IMR-90 (cell line): Measurements from ENCODE around the gene ASTL. TPM values are rescaled to one million over a fixed set of nuclear protein-coding genes. Genes with fewer than 3 reads are reported as not detected.

Experiments
- ATAC-seq: fragments of 200-7000 bp; cut with Tn5 transposase; 2 replicates; pipeline ENCODE4 v1.9.1; 2020; ENCODE audit warnings: low read depth, mild to moderate bottlenecking, moderate library complexity
- BruUV-seq: library from RNA; stranded (reverse); fragments of 400-500 nt; replicated peaks from 2 replicates; lab custom pipeline; 2021; lab: Mats Ljungman, UMichigan
- CTCF ChIA-PET: fragments of 300-600 bp; formaldehyde crosslinking; extraction: SDS; loops from one replicate; lab custom pipeline; 2021; ENCODE audit warnings: antibody characterized with exemption; lab: Yijun Ruan, JAX
- POLR2A ChIA-PET: fragments of 300-600 bp; sonication (Branson Sonifier 250); formaldehyde crosslinking; loops from one replicate; lab custom pipeline; 2022; ENCODE audit warnings: antibody characterized with exemption; ENCODE audit not compliant: unreplicated experiment; lab: Charles Lee
- DNase-seq: peaks from one replicate; pipeline ENCODE4 v3.0.0; 2013
- H2AFZ ChIP-seq: replicated peaks from 2 replicates; pipeline ENCODE3; 2013; ENCODE audit warnings: low read length, mild to moderate bottlenecking; ENCODE audit not compliant: poor library complexity
- H2AK5ac ChIP-seq: 2 replicates; pipeline ENCODE4 v1.6.1; 2013; ENCODE audit warnings: low read depth, low read length, inconsistent platforms
- H2AK9ac ChIP-seq: replicated peaks from 2 replicates; pipeline ENCODE3; 2013; ENCODE audit warnings: mild to moderate bottlenecking, low read depth, low read length, moderate library complexity; ENCODE audit not compliant: poor library complexity
- H2BK120ac ChIP-seq: 2 replicates; pipeline ENCODE4 v1.6.1; 2013; ENCODE audit warnings: low read depth, low read length, inconsistent platforms
- H2BK15ac ChIP-seq: 3 replicates; pipeline ENCODE4 v1.6.1; 2013; ENCODE audit warnings: low read depth, low read length, inconsistent platforms
- H2BK20ac ChIP-seq: 2 replicates; pipeline ENCODE4 v1.6.1; 2013; ENCODE audit warnings: low read depth, mild to moderate bottlenecking, inconsistent platforms, low read length, moderate library complexity
- H2BK5ac ChIP-seq: 2 replicates; pipeline ENCODE4 v1.6.1; 2013; ENCODE audit warnings: mild to moderate bottlenecking, low read depth, low read length, inconsistent platforms; ENCODE audit not compliant: poor library complexity, severe bottlenecking
- H3K14ac ChIP-seq: replicated peaks from 2 replicates; pipeline ENCODE4 v1.6.1; 2013; ENCODE audit warnings: low read depth, low read length, inconsistent platforms
- H3K18ac ChIP-seq: 2 replicates; pipeline ENCODE4 v1.6.1; 2013; ENCODE audit warnings: low read depth, low read length, control low read depth
- H3K23ac ChIP-seq: 2 replicates; pipeline ENCODE4 v1.6.1; 2013; ENCODE audit warnings: low read depth, low read length, inconsistent platforms
- H3K27ac ChIP-seq: 2 replicates; pipeline ENCODE4 v1.5.1; 2013; ENCODE audit warnings: mild to moderate bottlenecking, control low read depth, low read length; ENCODE audit not compliant: insufficient read depth
- H3K27me3 ChIP-seq: 2 replicates; pipeline ENCODE4 v1.6.1; 2013; ENCODE audit warnings: low read length; ENCODE audit not compliant: control insufficient read depth, insufficient read depth
- H3K36me3 ChIP-seq: 2 replicates; pipeline ENCODE4 v1.6.1; 2013; ENCODE audit warnings: low read length, mixed read lengths; ENCODE audit not compliant: control insufficient read depth, insufficient read depth
- H3K4ac ChIP-seq: 2 replicates; pipeline ENCODE4 v1.6.1; 2013; ENCODE audit warnings: low read depth, low read length, inconsistent platforms
- H3K4me1 ChIP-seq: 2 replicates; pipeline ENCODE4 v1.6.1; 2013; ENCODE audit warnings: low read length, mixed read lengths; ENCODE audit not compliant: control insufficient read depth, insufficient read depth
- H3K4me2 ChIP-seq: 2 replicates; pipeline ENCODE4 v1.6.1; 2013; ENCODE audit warnings: low read depth, mild to moderate bottlenecking, control low read depth, low read length, moderate library complexity
- H3K4me3 ChIP-seq: 2 replicates; pipeline ENCODE4 v1.5.1; 2013; ENCODE audit warnings: low read depth, mild to moderate bottlenecking, control low read depth, low read length, moderate library complexity; ENCODE audit not compliant: insufficient read depth
- H3K56ac ChIP-seq: 2 replicates; pipeline ENCODE4 v1.6.1; 2013; ENCODE audit warnings: low read length, inconsistent platforms; ENCODE audit not compliant: insufficient read depth; ENCODE audit errors: extremely low read depth
- H3K79me1 ChIP-seq, 2 experiments: 2 replicates each; pipeline ENCODE4 v1.6.1; 2013; ENCODE audit warnings: low read length in 2 of 2, inconsistent platforms in 1 of 2, low read depth in 1 of 2
- H3K9ac ChIP-seq: 2 replicates; pipeline ENCODE4 v1.6.1; 2013; ENCODE audit warnings: low read depth, low read length, control low read depth
- H3K9me1 ChIP-seq: 2 replicates; pipeline ENCODE4 v1.6.1; 2013; ENCODE audit warnings: low read length, inconsistent platforms; ENCODE audit not compliant: insufficient read depth
- H3K9me3 ChIP-seq: 2 replicates; pipeline ENCODE4 v1.6.1; 2013; ENCODE audit warnings: low read length; ENCODE audit not compliant: control insufficient read depth, insufficient read depth
- H4K20me1 ChIP-seq: 2 replicates; pipeline ENCODE4 v1.6.1; 2013; ENCODE audit warnings: low read length, inconsistent platforms; ENCODE audit not compliant: insufficient read depth
- H4K5ac ChIP-seq: 2 replicates; pipeline ENCODE4 v1.6.1; 2013; ENCODE audit warnings: mild to moderate bottlenecking, low read depth, low read length, control low read depth
- H4K8ac ChIP-seq, 2 experiments: 2 replicates each; pipeline ENCODE4 v1.6.1; 2013; ENCODE audit warnings: low read depth in 2 of 2, low read length in 2 of 2, control low read depth in 1 of 2, inconsistent platforms in 1 of 2
- H4K91ac ChIP-seq: 2 replicates; pipeline ENCODE4 v1.6.1; 2013; ENCODE audit warnings: low read depth, low read length, inconsistent platforms; ENCODE audit not compliant: insufficient read depth
- BHLHE40 ChIP-seq: fragments of 150-350 bp; IDR thresholded peaks from 2 replicates; pipeline ENCODE4 v1.6.1; 2016; ENCODE audit warnings: mild to moderate bottlenecking, low read depth, low read length
- CHD1 ChIP-seq: IDR thresholded peaks from 2 replicates; pipeline ENCODE4 v1.6.1; 2012; ENCODE audit warnings: low read depth, low read length, improper control_type of control experiment
- MXI1 ChIP-seq: IDR thresholded peaks from 2 replicates; pipeline ENCODE4 v1.6.1; 2012; ENCODE audit warnings: low read depth, mild to moderate bottlenecking, low read length, moderate library complexity, borderline replicate concordance
- NFE2L2 ChIP-seq: fragments of 150-350 bp; IDR thresholded peaks from 2 replicates; pipeline ENCODE4 v1.6.1; 2016; ENCODE audit warnings: low read depth, mild to moderate bottlenecking, low read length
- RAD21 ChIP-seq: IDR thresholded peaks from 2 replicates; pipeline ENCODE4 v1.6.1; 2012; ENCODE audit warnings: low read length, improper control_type of control experiment
- WGBS, 2 experiments: methylation state at CpG; one replicate each; pipeline versions ENCODE4 v1.1.5 to v1.1.7; 2013; ENCODE audit warnings: missing lambda C conversion rate in 2 of 2; ENCODE audit not compliant: insufficient read length in 1 of 2; ENCODE audit errors: extremely low coverage in 2 of 2; 5-methylcytosine and 5-hydroxymethylcytosine counted together
- dilution Hi-C: fragments of 300-500 bp; cut with HindIII; formaldehyde crosslinking; loops from one replicate; pipeline ENCODE4 v1.14.3; 2018; ENCODE audit warnings: low sequenced_read_pairs; ENCODE audit not compliant: unreplicated experiment
- in situ Hi-C: fragments of 300-500 bp; cut with MboI; formaldehyde crosslinking; loops from 3 replicates; pipeline ENCODE4 v1.14.3; 2019; ENCODE audit warnings: low sequenced_read_pairs, inconsistent platforms, mixed read lengths
- intact Hi-C: fragments of 100-400 bp; cut with micrococcal nuclease; formaldehyde crosslinking; loops from 2 replicates; pipeline ENCODE4 v1.10.0; 2022
- polyA plus RNA-seq, 3 experiments: library from polyadenylated mRNA; depleted of rRNA; stranded (reverse); fragments of >200 nt; gene quantifications; 2 replicates each; pipeline ENCODE4 v1.2.3, GENCODE V29; 2012; ENCODE audit warnings: low replicate concordance in 1 of 3
- total RNA-seq: library from RNA; depleted of rRNA; stranded (reverse); fragments of >200 nt; gene quantifications from 2 replicates; pipeline ENCODE4 v1.2.3, GENCODE V29; 2012
- TF ChIP-seq, protein P1 (sequence below): conservative IDR thresholded peaks from 2 replicates; pipeline ENCODE4 v1.5.1; 2012; ENCODE audit warnings: mild to moderate bottlenecking, low read depth, low read length, improper control_type of control experiment
- TF ChIP-seq, protein P2 (sequence below): fragments of 150-350 bp; IDR thresholded peaks from 2 replicates; pipeline ENCODE4 v1.6.1; 2017; ENCODE audit warnings: mild to moderate bottlenecking, antibody characterized with exemption, low read length, low read depth

ASTL gene
- total and polyA plus RNA-seq, 2 of the 4 experiments (the other 2 are of a cell fraction): not detected

DNA sequence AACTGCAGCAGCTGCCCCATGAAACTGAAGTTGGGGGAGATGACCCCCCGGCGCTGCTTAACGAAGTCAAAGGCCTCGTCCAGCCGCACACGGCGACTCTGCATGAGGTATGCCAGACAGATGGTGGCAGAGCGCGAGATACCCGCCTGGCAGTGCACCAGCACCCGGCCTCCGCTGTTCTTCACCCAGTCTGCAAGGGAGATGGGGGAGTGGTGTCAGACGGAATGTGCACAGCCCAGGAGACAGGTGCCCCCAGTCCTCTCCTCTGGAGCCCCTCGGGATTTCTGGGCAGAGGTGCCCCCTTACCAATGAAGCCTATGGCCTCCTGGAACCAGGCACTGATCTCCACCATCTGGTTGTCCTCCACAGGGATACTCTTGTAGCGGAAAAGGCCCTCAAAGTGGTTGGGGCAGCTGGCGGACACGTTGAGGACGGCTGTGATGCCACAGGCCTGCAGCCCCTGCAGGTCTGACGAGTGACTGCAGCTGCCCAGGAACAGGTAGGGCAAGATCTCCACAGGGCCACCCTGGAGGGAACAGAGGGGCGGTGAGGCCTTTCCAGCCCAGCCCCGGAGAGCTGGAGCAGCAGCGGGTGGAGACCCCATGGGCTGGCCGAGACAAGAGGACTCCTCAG, 5.7 kb upstream of the ASTL start:
- Histone ChIP-seq H2AK5ac (no peak overlapping the region), H2BK120ac (no peak overlapping the region), H3K27ac (no peak overlapping the region), H3K4ac (no peak overlapping the region), H3K4me2 (no peak overlapping the region), H3K36me3 (no peaks in the 10 kb centered on the region), H2AK9ac (peak overlapping the region; percentile 84), H3K56ac (no peak overlapping the region), H3K9ac (no peak overlapping the region), H2BK20ac (no peak overlapping the region), H4K5ac (no peak overlapping the region), H4K8ac (no peak overlapping the region), H2BK15ac (no peak overlapping the region), H2AFZ (peak overlapping the region; percentile 93), H2BK5ac (no peak overlapping the region), H3K9me1 (no peaks in the 10 kb centered on the region), H3K79me1 (peaks cover 0 to 4% of the 10 kb centered on the region in 2 experiments; a peak in 1 of 4 replicates), H3K4me3 (no peak overlapping the region), H4K20me1 (no peaks in the 10 kb centered on the region; the same call in 1 of the 2 replicates), H3K9me3 (no peaks in the 10 kb centered on the region), H3K14ac (no peak overlapping the region), H3K18ac (no peak overlapping the region), H4K91ac (no peak overlapping the region; the same call in 1 of the 2 replicates), H3K23ac (no peak overlapping the region), H3K4me1 (peaks cover 5% of the 10 kb centered on the region; the same call in 1 of the 2 replicates), H3K27me3 (no peaks in the 10 kb centered on the region)
- ChIA-PET CTCF (interaction anchor here (1.3 kb wide), 1 partner anchor 31 kb away, joined by 4 read pairs; no protein-coding TSS in a partner anchor), POLR2A (no interaction called here)
- dilution Hi-C loops (no loop called here), intact Hi-C loops (no loop called here), in situ Hi-C loops (no loop called here)
- BruUV-seq: no TSS peak
- TF ChIP-seq, protein P1, sequence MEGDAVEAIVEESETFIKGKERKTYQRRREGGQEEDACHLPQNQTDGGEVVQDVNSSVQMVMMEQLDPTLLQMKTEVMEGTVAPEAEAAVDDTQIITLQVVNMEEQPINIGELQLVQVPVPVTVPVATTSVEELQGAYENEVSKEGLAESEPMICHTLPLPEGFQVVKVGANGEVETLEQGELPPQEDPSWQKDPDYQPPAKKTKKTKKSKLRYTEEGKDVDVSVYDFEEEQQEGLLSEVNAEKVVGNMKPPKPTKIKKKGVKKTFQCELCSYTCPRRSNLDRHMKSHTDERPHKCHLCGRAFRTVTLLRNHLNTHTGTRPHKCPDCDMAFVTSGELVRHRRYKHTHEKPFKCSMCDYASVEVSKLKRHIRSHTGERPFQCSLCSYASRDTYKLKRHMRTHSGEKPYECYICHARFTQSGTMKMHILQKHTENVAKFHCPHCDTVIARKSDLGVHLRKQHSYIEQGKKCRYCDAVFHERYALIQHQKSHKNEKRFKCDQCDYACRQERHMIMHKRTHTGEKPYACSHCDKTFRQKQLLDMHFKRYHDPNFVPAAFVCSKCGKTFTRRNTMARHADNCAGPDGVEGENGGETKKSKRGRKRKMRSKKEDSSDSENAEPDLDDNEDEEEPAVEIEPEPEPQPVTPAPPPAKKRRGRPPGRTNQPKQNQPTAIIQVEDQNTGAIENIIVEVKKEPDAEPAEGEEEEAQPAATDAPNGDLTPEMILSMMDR: no peak
- no peak for TF ChIP-seq NFE2L2
- TF ChIP-seq MXI1: no peak
- no peak for TF ChIP-seq BHLHE40
- TF ChIP-seq RAD21: no peak
- TF ChIP-seq CHD1: no peak
- TF ChIP-seq, protein P2, sequence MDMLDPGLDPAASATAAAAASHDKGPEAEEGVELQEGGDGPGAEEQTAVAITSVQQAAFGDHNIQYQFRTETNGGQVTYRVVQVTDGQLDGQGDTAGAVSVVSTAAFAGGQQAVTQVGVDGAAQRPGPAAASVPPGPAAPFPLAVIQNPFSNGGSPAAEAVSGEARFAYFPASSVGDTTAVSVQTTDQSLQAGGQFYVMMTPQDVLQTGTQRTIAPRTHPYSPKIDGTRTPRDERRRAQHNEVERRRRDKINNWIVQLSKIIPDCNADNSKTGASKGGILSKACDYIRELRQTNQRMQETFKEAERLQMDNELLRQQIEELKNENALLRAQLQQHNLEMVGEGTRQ: no peak
- ATAC-seq (no peak), DNase-seq (no peak)
- 94% methylated on average over 8 of the region's 23 CpGs; no CpG with 5 or more reads in 1 of the 2 experiments for WGBS, 2 experiments
